Stimulated activated CD8-positive, alpha-beta memory T cell treated with anti-CD3 and anti-CD28 coated beads, Interleukin-15, amount 100 ng/mL, for 48 hours (primary cell): Measurements from ENCODE around the gene PHACTR1.

Source experiments
- DNase-seq, 2 donors: peaks; one replicate each; pipeline ENCODE4 v3.0.0-alpha.2; 2020; ENCODE audit warnings: low read depth in 2 of 2

PHACTR1 gene

GRCh38 chr6:13025893-13026499, 309.4 kb downstream of the PHACTR1 start:
- DNase-seq: no peak

GRCh38 chr6:13026557-13026956, 310.0 kb downstream of the PHACTR1 start:
- no peak for DNase-seq

GRCh38 chr6:13027207-13027606, 310.6 kb downstream of the PHACTR1 start:
- DNase-seq: no peak

- no peak for DNase-seq
Measured at GRCh38 chr6:13030396-13030795, 313.8 kb downstream of the PHACTR1 start.

- no peak for DNase-seq
Measured at GRCh38 chr6:13032566-13032965, 316.0 kb downstream of the PHACTR1 start.

GRCh38 chr6:13033145-13033544, 316.6 kb downstream of the PHACTR1 start:
- DNase-seq: no peak

GRCh38 chr6:13034316-13034715, 317.7 kb downstream of the PHACTR1 start:
- no peak for DNase-seq

GRCh38 chr6:13035606-13036005, 319.0 kb downstream of the PHACTR1 start:
- no peak for DNase-seq

- no peak for DNase-seq
Measured at GRCh38 chr6:13038315-13038714, 321.7 kb downstream of the PHACTR1 start.

GRCh38 chr6:13038741-13039190, 322.2 kb downstream of the PHACTR1 start:
- DNase-seq: no peak

GRCh38 chr6:13044390-13044789, 327.8 kb downstream of the PHACTR1 start:
- DNase-seq: no peak

- DNase-seq: no peak
Measured at GRCh38 chr6:13044896-13045295, 328.3 kb downstream of the PHACTR1 start.

GRCh38 chr6:13045676-13046075, 329.1 kb downstream of the PHACTR1 start:
- DNase-seq: no peak

GRCh38 chr6:13046084-13046483, 329.5 kb downstream of the PHACTR1 start:
- DNase-seq: no peak

- DNase-seq: no peak
Measured at GRCh38 chr6:13048113-13048512, 331.5 kb downstream of the PHACTR1 start.

GRCh38 chr6:13049666-13050254, 333.2 kb downstream of the PHACTR1 start:
- no peak for DNase-seq

- DNase-seq: no peak
Measured at GRCh38 chr6:13053006-13053461, 336.5 kb downstream of the PHACTR1 start.

GRCh38 chr6:13058051-13058450, 341.5 kb downstream of the PHACTR1 start:
- no peak for DNase-seq

GRCh38 chr6:13059026-13059425, 342.5 kb downstream of the PHACTR1 start:
- DNase-seq: no peak

- DNase-seq: no peak
Measured at GRCh38 chr6:13063300-13063918, 346.8 kb downstream of the PHACTR1 start.

GRCh38 chr6:13065581-13065980, 349.0 kb downstream of the PHACTR1 start:
- DNase-seq: no peak

- no peak for DNase-seq
Measured at GRCh38 chr6:13066050-13066449, 349.5 kb downstream of the PHACTR1 start.

- DNase-seq: no peak
Measured at GRCh38 chr6:13066820-13067219, 350.3 kb downstream of the PHACTR1 start.
